Psoas muscle (tissue), 8 donors: Measurements from ENCODE around the gene VASH1. TPM values are rescaled to one million over a fixed set of nuclear protein-coding genes. Genes with fewer than 3 reads are reported as not detected.
A peak's percentile ranks its signal among the peaks of the same experiment; 100 is the strongest.

Source experiments
- ATAC-seq, 4 donors: fragments of 200-7000 bp; cut with Tn5 transposase; one replicate each; pipeline ENCODE4 v1.9.1; 2020; ENCODE audit warnings: moderate library complexity in 3 of 4, mild to moderate bottlenecking in 2 of 4
- DNase-seq, 2 donors: peaks; one replicate each; pipeline ENCODE4 v3.0.0-alpha.2; 2020
- H3K27ac ChIP-seq: fragments of 200-600 bp; one replicate; pipeline ENCODE4 v1.8.0; 2022
- H3K27me3 ChIP-seq, 3 donors: fragments of 200-600 bp in 1 of 3; one replicate each; pipeline versions ENCODE4 v1.6.1 to v1.8.0; 2013 to 2022; ENCODE audit warnings: low read length in 2 of 3, mild to moderate bottlenecking in 2 of 3, moderate library complexity in 1 of 3; ENCODE audit not compliant: insufficient read depth in 3 of 3
- H3K36me3 ChIP-seq, 2 donors: fragments of 200-600 bp in 1 of 2; one replicate each; pipeline versions ENCODE4 v1.6.1 to v1.8.0; 2013 to 2022; ENCODE audit warnings: low read depth in 1 of 2, mild to moderate bottlenecking in 1 of 2, moderate library complexity in 1 of 2; ENCODE audit not compliant: insufficient read depth in 1 of 2
- H3K4me1 ChIP-seq: fragments of 200-600 bp; one replicate; pipeline ENCODE4 v1.8.0; 2022
- H3K4me3 ChIP-seq: fragments of 200-600 bp; one replicate; pipeline ENCODE4 v1.8.0; 2022; ENCODE audit warnings: mild to moderate bottlenecking
- H3K9me3 ChIP-seq: fragments of 200-600 bp; one replicate; pipeline ENCODE4 v1.8.0; 2022
- CTCF ChIP-seq: fragments of 200-600 bp; IDR thresholded peaks from one replicate; pipeline ENCODE4 v1.8.0; 2022; ENCODE audit warnings: antibody characterized with exemption
- WGBS, 3 donors: extraction: QIAGEN DNeasy Blood & Tissue Kit; methylation state at CpG; one replicate each; pipeline versions ENCODE4 v1.1.6 to v1.1.7; 2013; 5-methylcytosine and 5-hydroxymethylcytosine counted together
- intact Hi-C, 2 donors: fragments of 100-400 bp; cut with DNase I; formaldehyde crosslinking; loops; one replicate each; pipeline versions ENCODE4 v1.11.0 to v1.14.2; 2022
- polyA plus RNA-seq, 3 donors: library from polyadenylated mRNA; stranded (reverse); fragments of 200-250 nt; gene quantifications; one replicate each; pipeline ENCODE4 v1.2.3, GENCODE V29; 2013
- total RNA-seq, 4 donors: library from RNA; stranded (reverse); fragmentation: NEBNext Ultra II Directional in 2 of 4; extraction: Animal tissue kit (Norgen Biotek cat#: 25700) in 2 of 4; gene quantifications; one replicate each; pipeline versions ENCODE4 v1.2.1 to v1.2.4, GENCODE V29; 2021 to 2023
- donor health status: healthy with polysubstance abuse.
- donor health status: DM: no; HTN: no; CAD: no; lungs with moderate emphysema.
- donor health status: Bipolar disorder and iron deficiency.
- donor health status: healthy.
- donor health status: DM: yes; HTN: yes; CAD: no.
- donor health status: DM: no; HTN: no; CAD: no.
- donor health status: DM: no; HTN: no; CAD: no.
- donor health status: DM: yes; HTN: yes; CAD: no.

VASH1 gene
- total and polyA plus RNA-seq, 7 donors: 1.7 to 8.2 (median 4.0) TPM

- H3K4me3 ChIP-seq: no peak overlapping the region
- no peak overlapping the region for H3K27ac ChIP-seq
- ATAC-seq: no peak
- TF ChIP-seq CTCF: no peak
- WGBS, 3 donors: 87 to 95% (median 93%) methylated on average over 2 of the region's 2 CpGs
- peaks cover 12% of the 10 kb centered on the region for H3K4me1 ChIP-seq
- H3K9me3 ChIP-seq: no peaks in the 10 kb centered on the region
- intact Hi-C loops: loop anchor here in 1 of 2 donors (5.0 kb wide), 1 partner anchor 68 kb away; no protein-coding TSS in a partner anchor
- no peaks in the 10 kb centered on the region for H3K27me3 ChIP-seq
- H3K36me3 ChIP-seq: peaks cover 0 to 30% of the 10 kb centered on the region in 2 donors
- DNase-seq: no peak
Measured at GRCh38 chr14:76780058-76780345, 18.7 kb downstream of the VASH1 start.

- Histone ChIP-seq H3K27me3 (no peaks in the 10 kb centered on the region), H3K4me1 (peaks cover 12% of the 10 kb centered on the region), H3K27ac (no peak overlapping the region), H3K9me3 (no peaks in the 10 kb centered on the region), H3K36me3 (peaks cover 0 to 30% of the 10 kb centered on the region in 2 donors), H3K4me3 (no peak overlapping the region)
- 52 to 68% (median 61%) methylated on average over 5 of the region's 5 CpGs for WGBS, 3 donors
- intact Hi-C loops: loop anchor here in 1 of 2 donors (5.0 kb wide), 1 partner anchor 68 kb away; no protein-coding TSS in a partner anchor
- TF ChIP-seq CTCF: no peak
- ATAC-seq (no peak), DNase-seq (no peak)
Measured at GRCh38 chr14:76780360-76780759, 19.1 kb downstream of the VASH1 start.

GRCh38 chr14:76780875-76781647, 19.8 kb downstream of the VASH1 start:
- TF ChIP-seq CTCF: no peak
- Histone ChIP-seq H3K27me3 (no peaks in the 10 kb centered on the region), H3K27ac (no peak overlapping the region), H3K36me3 (peaks cover 0 to 35% of the 10 kb centered on the region in 2 donors), H3K4me1 (peaks cover 12% of the 10 kb centered on the region), H3K9me3 (no peaks in the 10 kb centered on the region), H3K4me3 (no peak overlapping the region)
- intact Hi-C loops: loop anchor here in 1 of 2 donors (5.0 kb wide), 1 partner anchor 69 kb away; no protein-coding TSS in a partner anchor
- peak in 1 of 2 donors; percentile 17 for DNase-seq
- peak in 1 of 4 donors; percentile 13 for ATAC-seq
- 60 to 76% (median 68%) methylated on average over 11 of the region's 11 CpGs for WGBS, 3 donors

- no peak for TF ChIP-seq CTCF
- intact Hi-C loops: loop anchor here in 1 of 2 donors (5.0 kb wide), 1 partner anchor 69 kb away; no protein-coding TSS in a partner anchor
- Histone ChIP-seq H3K36me3 (peaks cover 0 to 40% of the 10 kb centered on the region in 2 donors), H3K4me1 (peaks cover 12% of the 10 kb centered on the region), H3K27ac (no peak overlapping the region), H3K4me3 (no peak overlapping the region), H3K27me3 (no peaks in the 10 kb centered on the region), H3K9me3 (no peaks in the 10 kb centered on the region)
- ATAC-seq (no peak), DNase-seq (no peak)
- 72 to 76% (median 73%) methylated on average over 2 of the region's 2 CpGs for WGBS, 3 donors
Measured at GRCh38 chr14:76781648-76782051, 20.4 kb downstream of the VASH1 start.
